ENCODE data around the gene GLDN.

Gene GLDN

DNA sequence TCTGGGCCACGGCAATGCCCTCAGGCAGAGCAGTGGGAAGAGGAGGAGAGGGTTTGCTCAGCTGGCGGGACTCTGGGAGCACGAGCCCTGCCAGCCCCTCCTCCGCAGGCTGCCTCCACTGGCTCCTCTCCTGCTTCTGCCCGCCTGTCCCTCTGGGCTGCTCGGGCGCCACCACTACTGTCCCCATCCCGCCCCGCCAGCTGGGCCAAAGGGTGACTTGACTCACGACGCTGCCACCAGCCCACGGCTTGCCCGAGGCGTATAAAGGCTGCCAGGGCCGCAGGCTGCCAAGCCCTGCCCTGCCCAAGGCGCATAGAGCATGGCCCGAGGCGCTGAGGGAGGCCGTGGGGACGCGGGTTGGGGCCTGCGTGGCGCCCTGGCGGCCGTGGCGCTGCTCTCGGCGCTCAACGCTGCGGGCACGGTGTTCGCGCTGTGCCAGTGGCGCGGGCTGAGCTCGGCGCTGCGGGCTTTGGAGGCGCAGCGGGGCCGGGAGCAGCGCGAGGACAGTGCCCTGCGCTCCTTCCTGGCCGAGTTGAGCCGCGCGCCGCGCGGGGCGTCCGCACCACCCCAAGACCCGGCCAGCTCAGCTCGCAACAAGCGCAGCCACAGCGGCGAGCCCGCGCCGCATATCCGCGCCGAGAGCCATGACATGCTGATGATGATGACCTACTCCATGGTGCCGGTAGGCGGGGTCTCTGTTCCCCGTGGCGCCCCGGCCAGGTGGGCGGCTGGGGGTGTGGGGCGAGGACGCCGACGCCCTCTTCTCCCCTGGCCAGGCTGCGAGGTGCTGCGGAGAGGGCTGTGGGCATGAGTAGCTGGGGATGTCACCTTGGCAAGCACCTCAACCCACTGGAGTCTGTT is at the start of gene GLDN:
GLDN (plus strand) TSS at position 290 of the 861 bp plus-strand sequence; CDS start at position 320, 30 bp downstream.
- H3K4me3 ChIP-seq (ENCODE audit: low read depth, low read length): no peak within 1 kb of the TSS
- TF ChIP-seq, protein P1, sequence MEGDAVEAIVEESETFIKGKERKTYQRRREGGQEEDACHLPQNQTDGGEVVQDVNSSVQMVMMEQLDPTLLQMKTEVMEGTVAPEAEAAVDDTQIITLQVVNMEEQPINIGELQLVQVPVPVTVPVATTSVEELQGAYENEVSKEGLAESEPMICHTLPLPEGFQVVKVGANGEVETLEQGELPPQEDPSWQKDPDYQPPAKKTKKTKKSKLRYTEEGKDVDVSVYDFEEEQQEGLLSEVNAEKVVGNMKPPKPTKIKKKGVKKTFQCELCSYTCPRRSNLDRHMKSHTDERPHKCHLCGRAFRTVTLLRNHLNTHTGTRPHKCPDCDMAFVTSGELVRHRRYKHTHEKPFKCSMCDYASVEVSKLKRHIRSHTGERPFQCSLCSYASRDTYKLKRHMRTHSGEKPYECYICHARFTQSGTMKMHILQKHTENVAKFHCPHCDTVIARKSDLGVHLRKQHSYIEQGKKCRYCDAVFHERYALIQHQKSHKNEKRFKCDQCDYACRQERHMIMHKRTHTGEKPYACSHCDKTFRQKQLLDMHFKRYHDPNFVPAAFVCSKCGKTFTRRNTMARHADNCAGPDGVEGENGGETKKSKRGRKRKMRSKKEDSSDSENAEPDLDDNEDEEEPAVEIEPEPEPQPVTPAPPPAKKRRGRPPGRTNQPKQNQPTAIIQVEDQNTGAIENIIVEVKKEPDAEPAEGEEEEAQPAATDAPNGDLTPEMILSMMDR (IDR thresholded peaks at IDR 0.05; ENCODE audit: low read depth, low read length): no peak

DNA sequence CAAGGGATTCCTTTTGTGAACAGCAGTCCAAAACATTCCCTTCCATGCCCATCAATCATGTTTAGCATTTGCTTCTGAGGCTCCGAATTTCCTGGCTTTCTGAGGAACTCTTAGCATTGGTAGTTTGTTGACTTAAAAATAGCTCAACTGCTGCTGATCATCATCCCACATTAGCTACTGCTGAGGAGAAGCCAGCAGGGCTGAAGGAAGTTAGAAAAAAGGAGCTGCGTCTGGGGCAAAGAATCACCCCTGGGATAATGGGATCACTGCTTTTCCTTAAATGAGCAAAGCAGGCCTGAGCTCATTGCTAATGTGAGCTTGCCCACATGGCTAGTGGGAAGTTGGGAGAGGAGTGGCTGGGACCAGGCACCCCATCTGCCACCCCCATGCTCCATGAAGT is 42.8 kb upstream of the GLDN start:
- H3K4me3 ChIP-seq (ENCODE audit: low read depth, low read length): no peak overlapping the region
- TF ChIP-seq, protein P1 (IDR thresholded peaks at IDR 0.05; ENCODE audit: low read depth, low read length): no peak

DNA sequence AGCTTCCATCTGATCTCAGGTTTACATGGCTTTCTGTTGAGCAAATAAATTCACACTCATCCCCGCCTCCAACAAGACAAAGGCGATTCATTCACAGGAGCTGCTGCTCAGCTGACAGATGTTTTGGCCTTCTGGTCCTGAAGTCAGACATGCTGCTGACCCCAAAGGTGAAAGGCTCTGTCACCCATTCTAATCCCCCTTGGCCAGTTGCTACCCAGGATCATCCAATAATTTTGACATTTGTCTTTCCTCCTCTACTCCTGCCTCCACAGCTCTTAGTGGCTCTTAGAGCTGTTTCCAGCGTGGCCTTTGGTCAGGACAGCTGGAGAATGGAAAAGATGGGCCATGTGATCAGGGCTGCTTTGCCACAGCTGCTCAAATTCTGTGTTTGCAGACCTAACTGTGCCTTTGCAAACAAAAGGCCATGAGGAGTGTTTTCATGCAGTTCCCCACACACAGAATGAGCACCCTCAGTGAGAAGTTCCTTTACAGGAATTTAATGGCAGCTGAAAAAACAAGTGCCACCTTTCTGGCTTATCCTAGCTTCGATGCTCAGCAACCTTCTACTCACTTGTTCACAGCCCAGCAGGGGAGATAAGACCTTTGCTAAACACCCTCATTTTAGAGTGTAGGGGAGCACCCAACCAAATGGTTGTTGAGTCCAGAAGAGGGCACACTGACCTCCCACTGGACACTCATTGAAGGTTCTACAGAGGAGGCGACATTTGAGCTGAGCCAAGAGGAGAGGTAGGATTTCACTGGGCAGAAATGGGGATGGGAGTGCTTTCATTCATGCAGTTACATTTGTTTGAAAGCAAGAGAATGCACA is 42.1 kb upstream of the GLDN start:
- no peak overlapping the region for H3K4me3 ChIP-seq (ENCODE audit: low read depth, low read length)
- TF ChIP-seq, protein P1 (IDR thresholded peaks at IDR 0.05; ENCODE audit: low read depth, low read length): no peak

DNA sequence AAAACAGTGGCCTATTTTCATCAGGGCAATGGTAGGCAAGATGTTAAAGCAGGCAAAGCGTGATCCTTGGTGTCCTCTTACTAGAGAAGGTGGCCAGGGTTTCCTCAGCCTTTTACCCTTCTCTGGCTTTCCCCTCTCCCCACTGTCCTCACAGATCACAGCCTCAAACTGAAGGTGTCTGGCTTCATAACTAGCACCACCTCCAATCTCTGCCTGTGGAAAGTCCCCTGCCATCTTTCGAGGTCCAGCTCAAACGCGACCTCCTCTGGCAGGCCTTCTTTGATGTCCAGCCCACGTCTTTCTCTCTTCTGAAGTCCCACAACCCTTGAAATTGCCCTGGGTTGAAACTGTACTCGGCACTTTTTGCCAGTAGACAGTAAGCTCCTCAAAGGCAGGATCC is 39.0 kb upstream of the GLDN start:
- TF ChIP-seq, protein P1 (IDR thresholded peaks at IDR 0.05; ENCODE audit: low read depth, low read length): no peak
- H3K4me3 ChIP-seq (ENCODE audit: low read depth, low read length): no peak overlapping the region

DNA sequence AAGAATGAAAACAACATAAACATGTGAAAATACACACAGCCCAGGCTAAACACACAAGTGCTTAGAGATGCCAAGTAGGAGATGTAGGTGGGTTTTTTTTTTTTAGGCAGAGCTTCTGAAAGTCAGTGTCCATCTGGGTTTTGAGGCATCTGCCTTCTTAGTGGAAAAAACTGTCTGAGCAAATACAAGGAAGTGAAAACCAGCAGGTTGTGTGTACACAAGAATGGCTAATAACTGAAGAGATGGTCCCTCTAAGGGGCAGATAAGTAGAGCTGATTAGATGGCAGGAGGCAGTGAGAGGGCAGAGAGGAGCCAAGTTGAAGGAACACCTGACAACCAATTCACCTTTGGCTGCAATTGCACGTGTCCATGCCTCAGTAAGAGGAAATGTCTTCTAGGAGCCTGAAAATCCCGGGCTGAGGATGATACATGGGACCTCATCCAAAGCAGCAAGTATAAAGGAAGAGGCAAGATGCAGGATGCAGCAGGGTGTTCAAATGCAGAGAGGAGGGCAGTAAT is 37.9 kb upstream of the GLDN start:
- no peak overlapping the region for H3K4me3 ChIP-seq (ENCODE audit: low read depth, low read length)
- TF ChIP-seq, protein P1 (IDR thresholded peaks at IDR 0.05; ENCODE audit: low read depth, low read length): no peak

DNA sequence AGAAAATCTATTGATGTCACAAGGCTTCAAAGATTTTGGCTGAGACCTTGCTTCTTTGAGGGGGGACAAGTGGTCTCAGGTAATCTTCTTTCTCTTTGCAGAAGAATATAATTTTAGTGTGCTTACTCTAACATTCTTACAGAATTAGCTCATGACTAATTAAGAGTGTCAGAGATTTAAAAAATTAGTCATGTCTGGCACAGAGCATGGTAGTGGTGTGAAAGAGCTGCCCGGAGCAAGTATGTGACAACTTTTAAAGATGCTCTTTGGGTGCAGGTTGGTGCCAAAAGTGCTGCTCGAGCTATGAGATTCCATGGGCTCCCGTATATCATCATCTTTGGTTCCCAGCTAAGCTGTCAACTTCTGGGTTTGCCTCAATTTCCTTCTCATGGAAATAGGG is 34.1 kb upstream of the GLDN start:
- TF ChIP-seq, protein P1 (IDR thresholded peaks at IDR 0.05; ENCODE audit: low read depth, low read length): no peak
- H3K4me3 ChIP-seq (ENCODE audit: low read depth, low read length): no peak overlapping the region
